ENCODE measurements around the gene XRRA1.

XRRA1 gene

GRCh38 chr11:74806267-74806666, 142.6 kb downstream of the XRRA1 start:
- Histone ChIP-seq H3K9me3 (no peaks in the 10 kb centered on the region), H3K36me3 (peaks cover 16% of the 10 kb centered on the region), H3K4me3 (ENCODE audit: low read depth in 1 of 2, low read length in 1 of 2) (no peak overlapping the region), H3K4me1 (ENCODE audit: control insufficient read depth in 1 of 2, insufficient read depth in 1 of 2, low read depth in 1 of 2, low read length in 1 of 2) (no peaks in the 10 kb centered on the region), H3K27ac (peak overlapping the region; percentile 28), H3K27me3 (no peaks in the 10 kb centered on the region)
- TF ChIP-seq CTCF (IDR thresholded peaks at IDR 0.05), result no peak

- no peak overlapping the region for H3K27ac ChIP-seq
- peaks cover 3 to 4% of the 10 kb centered on the region in 2 experiments for H3K4me1 ChIP-seq (ENCODE audit: control insufficient read depth in 1 of 2, insufficient read depth in 1 of 2, low read depth in 1 of 2, low read length in 1 of 2)
- no peaks in the 10 kb centered on the region for H3K27me3 ChIP-seq
- H3K9me3 ChIP-seq, result no peaks in the 10 kb centered on the region
- no peak for TF ChIP-seq CTCF (IDR thresholded peaks at IDR 0.05)
- H3K36me3 ChIP-seq, result peaks cover 30% of the 10 kb centered on the region
- H3K4me3 ChIP-seq (ENCODE audit: low read depth in 1 of 2, low read length in 1 of 2), result no peak overlapping the region
These were observed 157.4 kb downstream of the XRRA1 start for GRCh38 chr11:74791333-74792100.
